Measurements from ENCODE around the gene ESYT2.

- no peak for TF ChIP-seq GATA2 (IDR thresholded peaks at IDR 0.05; ENCODE audit: low read depth, low read length)
- TF ChIP-seq GATA3 (IDR thresholded peaks at IDR 0.05; ENCODE audit: low read depth, low read length): no peak
These were observed 54.4 kb downstream of the ESYT2 start for GRCh38 chr7:158774952-158775351.

All from SH-SY5Y (cell line).